SK-N-SH treated with all-trans-retinoic acid at 6 μM for 48 hours (cell line): Measurements from ENCODE around the gene CNN2.

Experiments
- ARNTL ChIP-seq: fragments of 450-650 bp; formaldehyde crosslinking; IDR thresholded peaks from 2 replicates; pipeline ENCODE4 v1.5.0; 2020; ENCODE audit warnings: low read depth, mild to moderate bottlenecking, moderate library complexity, borderline replicate concordance
- BACH2 ChIP-seq: fragments of 250-450 bp; sonication (Bioruptor Pico); IDR thresholded peaks from 2 replicates; pipeline ENCODE4 v1.9.0; 2021; ENCODE audit warnings: mild to moderate bottlenecking, borderline replicate concordance
- ESRRG ChIP-seq: fragments of 250-450 bp; sonication (Bioruptor Pico); IDR thresholded peaks from 2 replicates; pipeline ENCODE4 v1.6.1; 2021; ENCODE audit warnings: mild to moderate bottlenecking
- ISL1 ChIP-seq: fragments of 250-450 bp; sonication (Bioruptor Pico); IDR thresholded peaks from 2 replicates; pipeline ENCODE4 v2.1.2; 2022; ENCODE audit warnings: mild to moderate bottlenecking, moderate library complexity
- OSR1 ChIP-seq: fragments of 250-450 bp; sonication (Bioruptor Pico); IDR thresholded peaks from 2 replicates; pipeline ENCODE4 v1.8.0; 2022; ENCODE audit warnings: moderate library complexity, mild to moderate bottlenecking, inconsistent platforms
- RARB ChIP-seq: fragments of 250-450 bp; sonication (Bioruptor Pico); IDR thresholded peaks from 2 replicates; pipeline ENCODE4 v1.8.0; 2021; ENCODE audit warnings: mild to moderate bottlenecking, moderate library complexity
- TCF4 ChIP-seq: fragments of 250-450 bp; sonication (Bioruptor Pico); IDR thresholded peaks from 2 replicates; pipeline ENCODE4 v1.8.0; 2021; ENCODE audit warnings: mild to moderate bottlenecking, moderate library complexity, borderline replicate concordance
- ZC3H10 ChIP-seq: fragments of 250-450 bp; sonication (Bioruptor Pico); IDR thresholded peaks from 2 replicates; pipeline ENCODE4 v1.5.1; 2021; ENCODE audit warnings: mild to moderate bottlenecking, moderate library complexity
- ZFP3 ChIP-seq: fragments of 250-450 bp; sonication (Bioruptor Pico); IDR thresholded peaks from 2 replicates; pipeline ENCODE4 v1.5.0; 2020; ENCODE audit warnings: mild to moderate bottlenecking, moderate library complexity
- ZFP30 ChIP-seq: fragments of 450-650 bp; formaldehyde crosslinking; IDR thresholded peaks from 2 replicates; pipeline ENCODE4 v1.5.0; 2022; ENCODE audit warnings: mild to moderate bottlenecking, moderate library complexity
- TF ChIP-seq, protein P1 (sequence below): fragments of 250-450 bp; sonication (Bioruptor Pico); IDR thresholded peaks from 2 replicates; pipeline ENCODE4 v1.8.0; 2020; ENCODE audit warnings: mild to moderate bottlenecking, moderate library complexity, borderline replicate concordance
- TF ChIP-seq, protein P2 (sequence below): fragments of 250-450 bp; sonication (Bioruptor Pico); IDR thresholded peaks from 2 replicates; pipeline ENCODE4 v1.5.0; 2020; ENCODE audit warnings: mild to moderate bottlenecking, moderate library complexity

DNA sequence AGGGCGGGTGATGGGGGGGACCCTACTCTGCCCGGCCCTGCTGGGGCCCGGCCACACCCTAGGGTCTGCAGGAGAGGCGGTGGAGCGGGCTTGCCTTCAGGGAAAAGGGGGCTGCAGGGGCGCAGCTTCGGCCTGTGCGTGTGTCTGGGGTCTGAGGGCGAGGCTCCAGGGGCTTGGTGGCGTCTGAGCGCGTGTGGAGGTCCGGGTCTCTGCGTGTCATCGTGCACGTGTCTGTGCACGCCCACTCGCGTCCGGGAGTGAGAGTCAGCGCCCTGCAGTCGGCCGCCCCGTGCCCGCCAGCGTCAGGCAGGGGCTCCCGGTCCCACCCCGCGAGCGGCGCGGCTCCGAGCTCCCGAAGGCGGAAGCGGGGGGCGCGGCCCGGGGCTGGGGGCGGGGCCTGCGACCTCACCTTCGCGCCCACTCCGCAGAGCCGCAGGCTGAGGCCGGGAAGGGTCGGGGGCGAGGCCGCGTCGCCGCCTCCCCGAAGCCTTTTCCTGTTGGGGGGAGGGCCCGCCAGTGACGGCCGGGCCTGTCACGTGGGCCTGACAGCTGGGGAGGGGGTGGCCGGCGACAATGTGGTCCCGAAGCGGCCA, 40.4 kb downstream of the CNN2 start, which contains the start of gene ARHGAP45:
- TF ChIP-seq TCF4 (CRISPR knock-in tag) (no peak), ZC3H10 (no peak), RARB (no peak), ZFP30 (no peak), ZFP3 (CRISPR knock-in tag) (no peak), BACH2 (CRISPR knock-in tag) (no peak), ESRRG (CRISPR knock-in tag) (no peak), ISL1 (CRISPR knock-in tag) (no peak), ARNTL (CRISPR knock-in tag) (no peak), OSR1 (no peak)
- TF ChIP-seq, protein P1, sequence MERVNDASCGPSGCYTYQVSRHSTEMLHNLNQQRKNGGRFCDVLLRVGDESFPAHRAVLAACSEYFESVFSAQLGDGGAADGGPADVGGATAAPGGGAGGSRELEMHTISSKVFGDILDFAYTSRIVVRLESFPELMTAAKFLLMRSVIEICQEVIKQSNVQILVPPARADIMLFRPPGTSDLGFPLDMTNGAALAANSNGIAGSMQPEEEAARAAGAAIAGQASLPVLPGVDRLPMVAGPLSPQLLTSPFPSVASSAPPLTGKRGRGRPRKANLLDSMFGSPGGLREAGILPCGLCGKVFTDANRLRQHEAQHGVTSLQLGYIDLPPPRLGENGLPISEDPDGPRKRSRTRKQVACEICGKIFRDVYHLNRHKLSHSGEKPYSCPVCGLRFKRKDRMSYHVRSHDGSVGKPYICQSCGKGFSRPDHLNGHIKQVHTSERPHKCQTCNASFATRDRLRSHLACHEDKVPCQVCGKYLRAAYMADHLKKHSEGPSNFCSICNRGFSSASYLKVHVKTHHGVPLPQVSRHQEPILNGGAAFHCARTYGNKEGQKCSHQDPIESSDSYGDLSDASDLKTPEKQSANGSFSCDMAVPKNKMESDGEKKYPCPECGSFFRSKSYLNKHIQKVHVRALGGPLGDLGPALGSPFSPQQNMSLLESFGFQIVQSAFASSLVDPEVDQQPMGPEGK (CRISPR knock-in tag): no peak
- TF ChIP-seq, protein P2, sequence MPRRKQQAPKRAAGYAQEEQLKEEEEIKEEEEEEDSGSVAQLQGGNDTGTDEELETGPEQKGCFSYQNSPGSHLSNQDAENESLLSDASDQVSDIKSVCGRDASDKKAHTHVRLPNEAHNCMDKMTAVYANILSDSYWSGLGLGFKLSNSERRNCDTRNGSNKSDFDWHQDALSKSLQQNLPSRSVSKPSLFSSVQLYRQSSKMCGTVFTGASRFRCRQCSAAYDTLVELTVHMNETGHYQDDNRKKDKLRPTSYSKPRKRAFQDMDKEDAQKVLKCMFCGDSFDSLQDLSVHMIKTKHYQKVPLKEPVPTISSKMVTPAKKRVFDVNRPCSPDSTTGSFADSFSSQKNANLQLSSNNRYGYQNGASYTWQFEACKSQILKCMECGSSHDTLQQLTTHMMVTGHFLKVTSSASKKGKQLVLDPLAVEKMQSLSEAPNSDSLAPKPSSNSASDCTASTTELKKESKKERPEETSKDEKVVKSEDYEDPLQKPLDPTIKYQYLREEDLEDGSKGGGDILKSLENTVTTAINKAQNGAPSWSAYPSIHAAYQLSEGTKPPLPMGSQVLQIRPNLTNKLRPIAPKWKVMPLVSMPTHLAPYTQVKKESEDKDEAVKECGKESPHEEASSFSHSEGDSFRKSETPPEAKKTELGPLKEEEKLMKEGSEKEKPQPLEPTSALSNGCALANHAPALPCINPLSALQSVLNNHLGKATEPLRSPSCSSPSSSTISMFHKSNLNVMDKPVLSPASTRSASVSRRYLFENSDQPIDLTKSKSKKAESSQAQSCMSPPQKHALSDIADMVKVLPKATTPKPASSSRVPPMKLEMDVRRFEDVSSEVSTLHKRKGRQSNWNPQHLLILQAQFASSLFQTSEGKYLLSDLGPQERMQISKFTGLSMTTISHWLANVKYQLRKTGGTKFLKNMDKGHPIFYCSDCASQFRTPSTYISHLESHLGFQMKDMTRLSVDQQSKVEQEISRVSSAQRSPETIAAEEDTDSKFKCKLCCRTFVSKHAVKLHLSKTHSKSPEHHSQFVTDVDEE (CRISPR knock-in tag): no peak
